Mesendoderm (in vitro differentiated cells): Measurements from ENCODE around the gene ATG9B.
A peak's percentile ranks its signal among the peaks of the same experiment; 100 is the strongest.

Experiments used
- DNase-seq: peaks from one replicate; pipeline ENCODE4 v3.0.0; 2013
- H2AK5ac ChIP-seq: 2 replicates; pipeline ENCODE4 v1.6.1; 2013; ENCODE audit warnings: low read length, inconsistent platforms
- H2BK120ac ChIP-seq: 2 replicates; pipeline ENCODE4 v1.6.1; 2013; ENCODE audit warnings: low read depth, mild to moderate bottlenecking, low read length, moderate library complexity, mixed read lengths
- H2BK15ac ChIP-seq: replicated peaks from 2 replicates; pipeline ENCODE4 v1.6.1; 2013; ENCODE audit warnings: low read depth, mild to moderate bottlenecking, moderate library complexity
- H2BK5ac ChIP-seq: 2 replicates; pipeline ENCODE4 v1.6.1; 2013; ENCODE audit warnings: low read length, inconsistent platforms
- H3K18ac ChIP-seq: 2 replicates; pipeline ENCODE4 v1.6.1; 2013; ENCODE audit warnings: mild to moderate bottlenecking, low read length, mixed read lengths
- H3K23ac ChIP-seq: one replicate; pipeline ENCODE4 v1.6.1; 2013; ENCODE audit warnings: low read length
- H3K27ac ChIP-seq: 2 replicates; pipeline ENCODE4 v1.5.1; 2013; ENCODE audit warnings: low read depth, mild to moderate bottlenecking, inconsistent platforms, low read length, moderate library complexity
- H3K27me3 ChIP-seq: 2 replicates; pipeline ENCODE4 v1.6.1; 2013; ENCODE audit warnings: low read length, control low read depth, mild to moderate bottlenecking, inconsistent platforms; ENCODE audit not compliant: insufficient read depth, poor library complexity
- H3K36me3 ChIP-seq: 2 replicates; pipeline ENCODE4 v1.6.1; 2013; ENCODE audit warnings: low read length, inconsistent platforms; ENCODE audit not compliant: control insufficient read depth, insufficient read depth
- H3K4ac ChIP-seq: one replicate; pipeline ENCODE4 v1.6.1; 2013; ENCODE audit warnings: low read depth, mild to moderate bottlenecking, low read length, moderate library complexity
- H3K4me1 ChIP-seq: 2 replicates; pipeline ENCODE4 v1.6.1; 2013; ENCODE audit warnings: low read depth, low read length, inconsistent platforms; ENCODE audit not compliant: control insufficient read depth
- H3K4me2 ChIP-seq: 2 replicates; pipeline ENCODE4 v1.6.1; 2013; ENCODE audit warnings: low read length
- H3K4me3 ChIP-seq: 2 replicates; pipeline ENCODE4 v1.5.1; 2013; ENCODE audit warnings: mild to moderate bottlenecking, low read length
- H3K56ac ChIP-seq: one replicate; pipeline ENCODE4 v1.6.1; 2013; ENCODE audit warnings: low read length
- H3K79me1 ChIP-seq: 2 replicates; pipeline ENCODE4 v1.6.1; 2013; ENCODE audit warnings: low read length, inconsistent platforms
- H3K79me2 ChIP-seq: 2 replicates; pipeline ENCODE4 v1.6.1; 2013; ENCODE audit warnings: mild to moderate bottlenecking, low read length; ENCODE audit not compliant: control insufficient read depth, insufficient read depth
- H3K9ac ChIP-seq: 2 replicates; pipeline ENCODE4 v1.6.1; 2013; ENCODE audit warnings: low read length, inconsistent platforms
- H4K5ac ChIP-seq: one replicate; pipeline ENCODE4 v1.6.1; 2013; ENCODE audit warnings: low read length
- H4K8ac ChIP-seq: one replicate; pipeline ENCODE4 v1.6.1; 2013; ENCODE audit warnings: low read depth, mild to moderate bottlenecking, control low read depth, low read length, moderate library complexity
- WGBS: extraction: QIAGEN DNeasy Blood & Tissue Kit; methylation state at CpG from one replicate; pipeline ENCODE4 v1.1.7; 2013; ENCODE audit warnings: low lambda C conversion rate, missing lambda C conversion rate; ENCODE audit not compliant: insufficient coverage; ENCODE audit errors: extremely low coverage; 5-methylcytosine and 5-hydroxymethylcytosine counted together

Gene ATG9B

GRCh38 chr7:151011097-151011409 is 13.2 kb downstream of the ATG9B start:
- no peak overlapping the region for H2BK5ac ChIP-seq
- H3K23ac ChIP-seq, result no peak overlapping the region
- H3K4me1 ChIP-seq, result peaks cover 17% of the 10 kb centered on the region
- H3K9ac ChIP-seq, result no peak overlapping the region
- H3K4me2 ChIP-seq, result no peak overlapping the region
- no peak overlapping the region for H3K27ac ChIP-seq
- no peaks in the 10 kb centered on the region for H3K27me3 ChIP-seq
- H3K36me3 ChIP-seq, result no peaks in the 10 kb centered on the region
- H3K79me1 ChIP-seq, result no peaks in the 10 kb centered on the region
- no peak overlapping the region for H4K5ac ChIP-seq
- H2BK15ac ChIP-seq, result no peak overlapping the region
- no peak overlapping the region for H2BK120ac ChIP-seq
- H3K4me3 ChIP-seq, result no peak overlapping the region
- H2AK5ac ChIP-seq, result no peak overlapping the region
- no CpG with 5 or more reads among the region's 1 CpG for WGBS
- no peak overlapping the region for H4K8ac ChIP-seq
- peak overlapping the region; percentile 89 for H3K56ac ChIP-seq
- DNase-seq, result no peak
- H3K79me2 ChIP-seq, result no peaks in the 10 kb centered on the region
- H3K18ac ChIP-seq, result no peak overlapping the region
- no peak overlapping the region for H3K4ac ChIP-seq

GRCh38 chr7:151010307-151011096 is 13.8 kb downstream of the ATG9B start:
- WGBS, result no CpG with 5 or more reads among the region's 18 CpGs
- no peaks in the 10 kb centered on the region for H3K79me1 ChIP-seq

GRCh38 chr7:151010037-151010306 is 14.3 kb downstream of the ATG9B start:
- Histone ChIP-seq H3K27ac (no peak overlapping the region), H3K4ac (no peak overlapping the region), H3K4me3 (no peak overlapping the region), H4K8ac (no peak overlapping the region), H3K79me1 (no peaks in the 10 kb centered on the region), H3K27me3 (no peaks in the 10 kb centered on the region), H3K36me3 (no peaks in the 10 kb centered on the region), H3K9ac (peak overlapping the region; percentile 13), H3K23ac (no peak overlapping the region), H2BK120ac (no peak overlapping the region), H4K5ac (no peak overlapping the region), H3K18ac (peak overlapping the region; percentile 11), H2BK15ac (no peak overlapping the region), H2BK5ac (peak overlapping the region; percentile 6), H3K4me2 (no peak overlapping the region), H3K4me1 (peaks cover 17% of the 10 kb centered on the region), H3K56ac (peak overlapping the region; percentile 89), H2AK5ac (no peak overlapping the region), H3K79me2 (no peaks in the 10 kb centered on the region)
- no peak for DNase-seq
- no CpG with 5 or more reads among the region's 7 CpGs for WGBS

More at GRCh38 chr7:151010307-151011096, 13.8 kb downstream of the ATG9B start:
- H3K56ac ChIP-seq, result peak overlapping the region; percentile 89
- H3K4me2 ChIP-seq, result peak overlapping the region; percentile 17
- H3K18ac ChIP-seq, result peak overlapping the region; percentile 52
- no peaks in the 10 kb centered on the region for H3K36me3 ChIP-seq
- H2BK5ac ChIP-seq, result peak overlapping the region; percentile 78
- peak; percentile 85 for DNase-seq
- H3K27me3 ChIP-seq, result no peaks in the 10 kb centered on the region
- no peak overlapping the region for H2BK15ac ChIP-seq
- peak overlapping the region; percentile 25 for H3K4ac ChIP-seq
- H3K27ac ChIP-seq, result no peak overlapping the region
- no peak overlapping the region for H2BK120ac ChIP-seq
- H4K5ac ChIP-seq, result no peak overlapping the region
- no peak overlapping the region for H3K4me3 ChIP-seq
- H3K4me1 ChIP-seq, result peaks cover 17% of the 10 kb centered on the region
- no peaks in the 10 kb centered on the region for H3K79me2 ChIP-seq
- H3K9ac ChIP-seq, result peak overlapping the region; percentile 68
- H4K8ac ChIP-seq, result peak overlapping the region; percentile 58
- peak overlapping the region; percentile 40 for H2AK5ac ChIP-seq
- no peak overlapping the region for H3K23ac ChIP-seq

- Histone ChIP-seq H3K4ac (peak overlapping the region; percentile 17), H3K79me1 (no peaks in the 10 kb centered on the region), H3K36me3 (no peaks in the 10 kb centered on the region), H2BK120ac (no peak overlapping the region), H3K9ac (no peak overlapping the region), H3K4me3 (no peak overlapping the region), H4K5ac (no peak overlapping the region), H3K23ac (no peak overlapping the region), H3K4me1 (peaks cover 17% of the 10 kb centered on the region), H3K56ac (peak overlapping the region; percentile 89), H2AK5ac (no peak overlapping the region), H2BK5ac (no peak overlapping the region), H2BK15ac (no peak overlapping the region), H3K27me3 (no peaks in the 10 kb centered on the region), H3K79me2 (no peaks in the 10 kb centered on the region), H3K18ac (peak overlapping the region; percentile 11), H4K8ac (no peak overlapping the region), H3K27ac (no peak overlapping the region), H3K4me2 (no peak overlapping the region)
- DNase-seq, result no peak
- WGBS, result no CpG with 5 or more reads among the region's 22 CpGs
Observed at GRCh38 chr7:151009327-151010036, 14.8 kb downstream of the ATG9B start.

- Histone ChIP-seq H2BK5ac (no peak overlapping the region), H3K18ac (no peak overlapping the region), H3K27ac (no peak overlapping the region), H2AK5ac (no peak overlapping the region), H3K79me2 (no peaks in the 10 kb centered on the region), H2BK120ac (no peak overlapping the region), H3K23ac (no peak overlapping the region), H3K56ac (peak overlapping the region; percentile 89), H3K4me2 (no peak overlapping the region), H4K5ac (no peak overlapping the region), H3K9ac (peak overlapping the region; percentile 52), H3K4ac (peak overlapping the region; percentile 74), H3K36me3 (no peaks in the 10 kb centered on the region), H3K79me1 (no peaks in the 10 kb centered on the region), H3K4me3 (no peak overlapping the region), H2BK15ac (no peak overlapping the region), H4K8ac (no peak overlapping the region), H3K27me3 (no peaks in the 10 kb centered on the region), H3K4me1 (peaks cover 17% of the 10 kb centered on the region)
- WGBS, result no CpG with 5 or more reads among the region's 40 CpGs
- peak; percentile 90 for DNase-seq
Observed at GRCh38 chr7:151008511-151009323, 15.6 kb downstream of the ATG9B start.
